Cardiac fibroblast (primary cell): ENCODE results near the gene TBC1D9.

Experiments
- DNase-seq, 2 donors: peaks; one replicate each; pipeline versions ENCODE4 v3.0.0 to v3.0.0-alpha.2; 2010; ENCODE audit warnings: low read depth in 2 of 2
- H3K4me3 ChIP-seq, 2 donors: replicated peaks in 1 of 2; 1 replicate in 1 of 2; 2 replicates in 1 of 2; pipeline ENCODE4 v1.5.1; 2011; ENCODE audit warnings: low read depth in 2 of 2, low read length in 2 of 2, mild to moderate bottlenecking in 2 of 2, moderate library complexity in 1 of 2
- CTCF ChIP-seq: IDR thresholded peaks from one replicate; pipeline ENCODE4 v1.5.1; 2011; ENCODE audit warnings: low read depth, mild to moderate bottlenecking, low read length, inconsistent platforms

The TBC1D9 gene

DNA sequence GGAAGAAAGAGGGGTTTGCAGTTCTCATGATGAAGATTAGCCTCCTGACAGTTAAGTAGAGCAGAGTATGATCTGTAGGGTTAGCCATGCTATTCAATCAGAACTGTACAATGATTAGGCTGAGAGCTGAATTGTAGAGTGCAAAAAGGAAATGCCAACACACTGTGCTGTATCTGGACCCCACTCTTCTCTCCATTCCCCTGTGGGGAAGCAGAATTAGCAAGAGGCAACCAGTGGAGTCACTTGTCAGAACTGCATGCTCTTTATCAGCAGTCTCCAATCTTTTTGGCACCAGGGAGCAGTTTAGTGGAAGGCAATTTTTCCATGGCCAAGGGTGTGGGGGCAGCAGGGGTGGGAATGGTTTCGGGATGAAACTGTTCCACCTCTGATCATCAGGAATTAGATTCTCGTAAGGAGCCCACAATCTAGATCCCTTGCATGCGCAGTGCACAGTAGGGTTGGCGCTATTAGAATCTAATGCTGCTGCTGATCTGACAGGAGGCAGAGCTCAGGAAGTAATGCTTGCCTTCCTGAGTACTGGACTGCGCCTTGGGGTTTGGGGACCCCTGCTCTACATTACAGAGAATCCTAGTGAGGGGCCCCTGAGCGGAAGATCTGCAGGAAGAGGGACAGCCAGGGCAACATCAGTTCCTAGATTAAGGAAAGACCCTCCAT, 19.4 kb downstream of the TBC1D9 start:
- no peak overlapping the region for H3K4me3 ChIP-seq
- DNase-seq, result peak in 1 of 2 donors; percentile 46
- TF ChIP-seq CTCF, result no peak

- TF ChIP-seq CTCF, result no peak
- no peak overlapping the region for H3K4me3 ChIP-seq
- DNase-seq, result no peak
Observed at GRCh38 chr4:140735779-140736391, 20.3 kb downstream of the TBC1D9 start.

- no peak for TF ChIP-seq CTCF
- no peak overlapping the region for H3K4me3 ChIP-seq
- no peak for DNase-seq
Observed at GRCh38 chr4:140735317-140735716, 20.9 kb downstream of the TBC1D9 start.

GRCh38 chr4:140732780-140733179, 23.4 kb downstream of the TBC1D9 start:
- H3K4me3 ChIP-seq, result no peak overlapping the region
- no peak for DNase-seq
- no peak for TF ChIP-seq CTCF

GRCh38 chr4:140729344-140730049, 26.7 kb downstream of the TBC1D9 start:
- TF ChIP-seq CTCF, result no peak
- no peak overlapping the region for H3K4me3 ChIP-seq
- DNase-seq, result no peak

- TF ChIP-seq CTCF, result no peak
- no peak overlapping the region for H3K4me3 ChIP-seq
- peak; percentile 27 to 42 for DNase-seq
Observed at GRCh38 chr4:140726776-140727500, 29.2 kb downstream of the TBC1D9 start.
